ENCODE measurements around the gene POLR1A. TPM values are rescaled to one million over a fixed set of nuclear protein-coding genes. Genes with fewer than 3 reads are reported as not detected.

Gene POLR1A
- total and polyA plus RNA-seq, 2 of the 8 experiments (the other 6 are each of a cell fraction or from before 2014, with no cell fraction given) = 8.9 to 58.1 TPM

DNA sequence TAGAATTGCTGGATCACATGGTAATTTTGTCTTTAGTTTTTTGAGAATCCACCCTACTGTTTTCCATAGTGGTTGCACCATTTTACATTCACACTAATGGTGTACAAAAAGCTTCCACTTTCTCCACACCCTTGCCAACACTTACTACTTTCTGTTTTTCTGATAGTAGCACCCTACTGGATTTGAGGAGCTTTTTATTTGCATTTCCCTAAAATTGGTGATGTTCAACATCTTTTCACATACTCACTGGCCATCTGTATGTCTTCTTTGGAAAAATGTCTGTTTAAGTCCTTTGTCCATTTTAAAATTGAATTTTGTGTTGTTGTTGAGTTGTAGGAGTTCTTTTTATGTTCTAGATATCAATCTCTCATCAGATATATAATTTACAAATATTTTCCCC, 3.5 kb downstream of the POLR1A start (continued):
- no peak for TF ChIP-seq SUZ12 (IDR thresholded peaks at IDR 0.05; ENCODE audit: low read length)
- no peak for TF ChIP-seq SRF (IDR thresholded peaks at IDR 0.05; ENCODE audit: low read depth, low read length)
- TF ChIP-seq MAFK (IDR thresholded peaks at IDR 0.05; ENCODE audit: low read depth, low read length) = no peak
- TF ChIP-seq, protein P1, sequence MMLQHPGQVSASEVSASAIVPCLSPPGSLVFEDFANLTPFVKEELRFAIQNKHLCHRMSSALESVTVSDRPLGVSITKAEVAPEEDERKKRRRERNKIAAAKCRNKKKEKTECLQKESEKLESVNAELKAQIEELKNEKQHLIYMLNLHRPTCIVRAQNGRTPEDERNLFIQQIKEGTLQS (IDR thresholded peaks at IDR 0.05; ENCODE audit: insufficient read depth, low read depth, low read length) = no peak
- no peak for TF ChIP-seq YY1 (IDR thresholded peaks at IDR 0.05; ENCODE audit: low read depth, low read length)
- no peak for TF ChIP-seq SP4 (IDR thresholded peaks at IDR 0.05; ENCODE audit: low read length)
- TF ChIP-seq TCF12 (IDR thresholded peaks at IDR 0.05; ENCODE audit: low read depth, low read length) = no peak

All from H1 (cell line).